HG03571 (cell line): ENCODE results near the gene RFTN1.
A peak's percentile ranks its signal among the peaks of the same experiment; 100 is the strongest.

Experiments used
- ATAC-seq: cut with Tn5 transposase; IDR thresholded peaks from one replicate; pipeline ENCODE4 v1.9.1; 2021; ENCODE audit not compliant: unreplicated experiment

Gene RFTN1

GRCh38 chr3:16470590-16470989 lies 42.9 kb downstream of the RFTN1 start:
- no peak for ATAC-seq

- ATAC-seq: no peak
Measured at GRCh38 chr3:16468336-16469098, 45.0 kb downstream of the RFTN1 start.

GRCh38 chr3:16468002-16468335 lies 45.5 kb downstream of the RFTN1 start:
- no peak for ATAC-seq

GRCh38 chr3:16467393-16467792 lies 46.1 kb downstream of the RFTN1 start:
- ATAC-seq: peak; percentile 77

GRCh38 chr3:16466822-16467221 lies 46.7 kb downstream of the RFTN1 start:
- ATAC-seq: no peak

DNA sequence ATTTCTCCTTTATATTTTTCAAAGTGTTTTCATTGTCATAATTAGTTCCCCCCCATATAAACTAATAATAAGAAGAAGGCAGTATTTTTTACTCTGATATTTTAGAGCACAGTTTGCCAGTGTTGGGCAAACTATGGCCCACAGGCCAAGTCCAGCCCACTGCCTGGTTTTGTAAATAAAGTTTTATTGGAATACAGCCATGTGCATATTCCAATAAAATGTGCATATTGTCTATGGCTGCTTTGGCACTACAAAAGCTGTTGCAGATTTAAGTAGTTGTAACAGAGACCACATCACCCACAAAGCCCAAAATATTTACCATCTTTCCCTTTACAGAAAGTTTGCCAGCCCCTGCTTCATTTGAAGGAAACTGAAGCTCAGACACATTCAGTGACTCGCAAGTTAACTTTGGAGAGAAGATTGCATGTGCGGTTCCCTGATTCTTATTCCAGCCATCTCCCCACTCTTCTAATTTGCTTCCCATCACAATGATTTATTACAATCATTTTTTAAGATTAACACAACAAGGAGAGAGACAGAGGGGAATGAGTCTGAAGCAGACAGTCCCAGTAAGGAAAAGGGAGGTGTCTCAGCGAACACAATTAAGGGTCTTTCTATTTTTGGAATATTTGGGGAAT lies 48.9 kb downstream of the RFTN1 start:
- no peak for ATAC-seq

DNA sequence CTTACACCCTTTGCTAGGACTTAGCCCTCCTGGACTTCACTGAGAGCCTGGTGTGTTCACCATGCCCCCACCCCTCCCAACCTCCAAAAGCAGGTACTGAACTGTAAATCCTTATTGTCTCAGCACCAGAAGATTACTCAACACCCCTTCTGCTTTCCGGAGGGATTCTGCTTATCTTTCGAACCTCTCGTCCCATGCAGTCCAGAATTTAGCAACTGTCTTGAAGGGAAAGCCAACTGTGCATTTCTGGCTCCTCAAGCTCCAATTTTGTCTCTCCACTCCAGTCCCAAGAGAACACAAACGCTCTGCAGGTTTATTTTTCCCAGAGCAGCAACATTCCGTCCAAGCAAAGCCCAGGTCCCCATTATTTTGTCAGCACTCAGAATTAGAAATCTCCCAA lies 49.6 kb downstream of the RFTN1 start:
- no peak for ATAC-seq

- no peak for ATAC-seq
Measured at GRCh38 chr3:16463119-16463518, 50.4 kb downstream of the RFTN1 start.

- ATAC-seq: no peak
Measured at GRCh38 chr3:16462679-16463078, 50.8 kb downstream of the RFTN1 start.

DNA sequence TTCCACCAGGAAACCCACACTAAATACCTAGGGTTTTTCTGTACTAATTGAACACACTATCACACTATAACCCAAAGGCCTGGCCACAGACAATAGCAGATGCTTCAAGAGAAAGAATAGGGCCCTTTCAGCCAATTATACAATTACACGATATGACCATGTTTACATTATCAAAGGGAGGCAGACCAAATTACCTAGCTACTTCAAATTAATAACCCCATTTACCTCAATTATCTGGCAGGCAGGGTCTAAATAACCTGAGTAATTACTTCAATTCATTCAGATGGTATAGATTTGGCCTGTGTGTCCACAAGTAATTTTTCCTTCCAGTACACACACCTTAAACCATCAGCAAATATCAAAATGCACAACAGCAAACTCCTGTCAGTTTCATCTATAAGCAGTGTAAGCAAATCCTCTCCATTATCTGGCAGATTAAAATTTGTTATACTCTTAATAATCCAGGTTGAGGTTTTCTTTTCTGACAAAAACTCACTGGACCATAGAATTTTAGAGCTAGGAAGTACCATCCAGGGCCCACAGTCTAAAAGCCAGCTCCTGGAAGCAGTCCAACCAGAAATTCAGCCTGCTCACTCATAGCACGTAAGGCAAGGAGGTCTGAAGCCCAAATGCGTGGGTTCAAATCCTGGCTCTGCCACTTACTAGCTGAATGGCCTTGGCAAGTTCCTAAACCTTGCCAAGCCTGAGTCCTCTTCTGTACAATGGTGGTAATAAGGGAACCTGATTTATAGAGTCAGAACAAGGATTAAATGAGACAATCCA lies 51.8 kb downstream of the RFTN1 start:
- no peak for ATAC-seq

DNA sequence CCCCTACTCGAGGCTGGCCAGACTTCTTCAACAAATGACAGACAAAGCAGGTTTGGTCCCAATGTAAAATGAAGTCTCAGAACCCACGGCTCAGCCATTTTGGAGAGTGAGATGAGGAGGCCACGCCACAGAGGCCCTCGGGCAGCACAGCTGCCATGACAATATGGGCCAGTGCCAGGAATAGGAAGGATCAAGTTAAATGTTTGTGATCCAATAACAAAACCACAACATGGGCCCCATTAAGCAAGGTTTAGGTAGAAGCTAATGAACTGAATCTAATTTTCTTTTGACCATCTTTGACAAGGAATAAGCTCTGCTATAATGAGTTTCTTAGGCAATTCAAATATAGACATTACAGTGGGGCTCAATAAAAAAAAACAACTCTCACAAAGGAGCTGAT lies 52.6 kb downstream of the RFTN1 start:
- ATAC-seq: no peak

- no peak for ATAC-seq
Measured at GRCh38 chr3:16460273-16460672, 53.2 kb downstream of the RFTN1 start.

GRCh38 chr3:16456784-16457415 lies 56.6 kb downstream of the RFTN1 start:
- ATAC-seq: no peak

- no peak for ATAC-seq
Measured at GRCh38 chr3:16455966-16456365, 57.5 kb downstream of the RFTN1 start.

GRCh38 chr3:16455001-16455400 lies 58.5 kb downstream of the RFTN1 start:
- no peak for ATAC-seq

GRCh38 chr3:16452261-16452660 lies 61.2 kb downstream of the RFTN1 start:
- no peak for ATAC-seq

DNA sequence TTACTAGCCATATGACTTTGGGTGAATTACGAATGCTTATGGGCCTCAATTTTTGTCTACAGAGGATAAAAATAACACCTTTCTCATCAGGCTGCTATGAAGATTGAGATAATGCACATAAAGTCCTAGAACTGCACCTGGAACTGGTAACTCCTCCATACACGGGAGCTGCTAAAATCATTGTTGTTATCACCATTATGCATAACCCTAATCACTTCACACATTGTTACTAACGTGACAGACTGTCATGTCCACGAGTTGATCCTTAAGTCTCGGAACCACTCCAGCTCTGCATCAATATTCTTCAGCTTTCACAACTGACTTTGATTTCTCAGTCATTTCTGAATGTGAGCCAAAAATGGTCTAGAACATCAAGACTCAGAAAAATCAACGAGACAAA lies 64.1 kb downstream of the RFTN1 start:
- ATAC-seq: no peak

DNA sequence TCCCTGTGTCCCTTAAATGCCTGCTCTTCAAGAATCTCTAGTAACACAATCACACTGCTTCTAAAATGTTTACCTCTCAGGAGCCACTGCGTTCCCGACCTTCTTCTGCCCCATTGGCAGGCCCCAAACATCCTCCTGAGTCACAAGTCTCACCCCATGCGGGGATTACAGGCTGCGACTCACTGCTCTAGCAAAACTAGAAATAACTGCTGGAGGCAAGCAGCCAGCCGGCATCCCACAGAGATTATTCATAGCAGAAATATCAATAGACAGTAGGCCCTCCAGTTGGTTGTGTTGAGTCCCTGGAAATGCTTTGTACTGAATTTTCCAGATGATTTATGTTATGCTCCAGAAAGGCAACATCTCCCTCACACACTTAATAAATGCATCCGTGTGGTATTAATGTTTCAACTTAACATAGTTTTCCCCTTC lies 64.8 kb downstream of the RFTN1 start:
- ATAC-seq: no peak

- ATAC-seq: no peak
Measured at GRCh38 chr3:16447135-16447534, 66.4 kb downstream of the RFTN1 start.

- no peak for ATAC-seq
Measured at GRCh38 chr3:16444344-16444743, 69.2 kb downstream of the RFTN1 start.

DNA sequence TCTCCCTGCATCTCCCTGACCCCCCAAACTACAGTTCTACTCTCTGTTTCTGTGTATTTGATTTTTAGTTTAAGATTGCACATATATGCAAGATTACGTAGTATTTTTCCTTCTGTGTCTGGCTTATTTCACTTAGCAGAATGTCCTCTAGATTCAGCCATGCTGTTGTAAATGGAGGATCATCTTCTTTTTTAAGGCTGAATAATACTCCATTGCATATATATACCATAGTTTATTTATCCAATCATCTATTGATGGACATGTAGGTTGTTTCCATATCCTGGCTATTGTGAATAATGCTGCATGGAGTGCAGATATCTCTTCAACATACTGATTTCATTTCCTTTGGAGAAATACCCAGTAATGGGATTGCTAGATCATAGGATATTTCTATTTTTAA lies 70.8 kb downstream of the RFTN1 start:
- no peak for ATAC-seq
